H9 (cell line): ENCODE results near the gene MTNR1B. TPM values are rescaled to one million over a fixed set of nuclear protein-coding genes. Genes with fewer than 3 reads are reported as not detected.

ENCODE experiments used
- DNase-seq: peaks from one replicate; pipeline ENCODE4 v3.0.0-alpha.2; 2017
- H2AFZ ChIP-seq: one replicate; pipeline ENCODE4 v1.6.1; 2013; ENCODE audit warnings: mild to moderate bottlenecking, low read length, control low read depth, moderate library complexity
- H2AK5ac ChIP-seq: 2 replicates; pipeline ENCODE4 v1.6.1; 2013; ENCODE audit warnings: low read length, control low read depth, mixed read lengths; ENCODE audit not compliant: insufficient read length
- H2BK120ac ChIP-seq: one replicate; pipeline ENCODE4 v1.6.1; 2013; ENCODE audit warnings: low read depth, mild to moderate bottlenecking, low read length, control low read depth, inconsistent platforms; ENCODE audit not compliant: poor library complexity, severe bottlenecking
- H2BK12ac ChIP-seq: 2 replicates; pipeline ENCODE4 v1.6.1; 2013; ENCODE audit warnings: low read length, control low read depth, mixed read lengths, low read depth; ENCODE audit not compliant: insufficient read length
- H2BK15ac ChIP-seq: 2 replicates; pipeline ENCODE4 v1.6.1; 2013; ENCODE audit warnings: low read depth, low read length, control low read depth
- H2BK20ac ChIP-seq: one replicate; pipeline ENCODE4 v1.6.1; 2013; ENCODE audit warnings: low read depth, mild to moderate bottlenecking, low read length, control low read depth, inconsistent platforms; ENCODE audit not compliant: poor library complexity, severe bottlenecking
- H2BK5ac ChIP-seq: 2 replicates; pipeline ENCODE4 v1.6.1; 2013; ENCODE audit warnings: low read length, control low read depth, mixed read lengths; ENCODE audit not compliant: insufficient read length
- H3K14ac ChIP-seq: 2 replicates; pipeline ENCODE4 v1.6.1; 2013; ENCODE audit warnings: low read length, control low read depth; ENCODE audit not compliant: insufficient read depth
- H3K18ac ChIP-seq: 2 replicates; pipeline ENCODE4 v1.6.1; 2013; ENCODE audit warnings: low read depth, mild to moderate bottlenecking, mixed read lengths, low read length, control low read depth; ENCODE audit not compliant: insufficient read length
- H3K23ac ChIP-seq: 2 replicates; pipeline ENCODE4 v1.6.1; 2013; ENCODE audit warnings: low read length, control low read depth, mixed read lengths, low read depth; ENCODE audit not compliant: insufficient read length
- H3K23me2 ChIP-seq: 2 replicates; pipeline ENCODE4 v1.6.1; 2013; ENCODE audit warnings: low read depth, mild to moderate bottlenecking, mixed read lengths, low read length, control low read depth; ENCODE audit not compliant: insufficient read length, poor library complexity, severe bottlenecking
- H3K27ac ChIP-seq: 2 replicates; pipeline ENCODE4 v1.5.1; 2013; ENCODE audit warnings: low read length, control low read depth, mixed read lengths, low read depth; ENCODE audit not compliant: insufficient read length
- H3K27me3 ChIP-seq: 2 replicates; pipeline ENCODE4 v1.6.1; 2013; ENCODE audit warnings: low read length, control low read depth, inconsistent platforms; ENCODE audit not compliant: insufficient read depth
- H3K4ac ChIP-seq: 2 replicates; pipeline ENCODE4 v1.6.1; 2013; ENCODE audit warnings: low read depth, mild to moderate bottlenecking, control low read depth, inconsistent platforms, low read length, moderate library complexity
- H3K4me1 ChIP-seq: 2 replicates; pipeline ENCODE4 v1.6.1; 2013; ENCODE audit warnings: low read length, control low read depth, inconsistent platforms; ENCODE audit not compliant: insufficient read depth
- H3K4me2 ChIP-seq: 2 replicates; pipeline ENCODE4 v1.6.1; 2013; ENCODE audit warnings: low read length, control low read depth, mixed read lengths; ENCODE audit not compliant: insufficient read length, insufficient read depth
- H3K56ac ChIP-seq: 2 replicates; pipeline ENCODE4 v1.6.1; 2013; ENCODE audit warnings: low read depth, mild to moderate bottlenecking, mixed read lengths, low read length, control low read depth; ENCODE audit not compliant: insufficient read length
- H3K79me1 ChIP-seq: 2 replicates; pipeline ENCODE4 v1.6.1; 2013; ENCODE audit warnings: low read depth, mild to moderate bottlenecking, moderate library complexity, low read length, control low read depth, inconsistent platforms; ENCODE audit not compliant: insufficient read depth, poor library complexity, severe bottlenecking
- H3K79me2 ChIP-seq: 2 replicates; pipeline ENCODE4 v1.6.1; 2013; ENCODE audit warnings: low read length, control low read depth, inconsistent platforms; ENCODE audit not compliant: insufficient read depth
- H3K9ac ChIP-seq: 2 replicates; pipeline ENCODE4 v1.6.1; 2013; ENCODE audit warnings: low read length, control low read depth, mixed read lengths; ENCODE audit not compliant: insufficient read length; ENCODE audit errors: extremely low read depth
- H3K9me3 ChIP-seq: one replicate; pipeline ENCODE4 v1.6.1; 2013; ENCODE audit warnings: low read depth, low read length, inconsistent platforms; ENCODE audit not compliant: control insufficient read depth
- H3T11ph ChIP-seq: one replicate; pipeline ENCODE4 v1.6.1; 2013; ENCODE audit warnings: mild to moderate bottlenecking, low read length, control low read depth, inconsistent platforms
- H4K20me1 ChIP-seq: one replicate; pipeline ENCODE4 v1.6.1; 2013; ENCODE audit not compliant: control insufficient read depth, insufficient read length, insufficient read depth
- H4K5ac ChIP-seq: 2 replicates; pipeline ENCODE4 v1.6.1; 2013; ENCODE audit warnings: low read depth, mild to moderate bottlenecking, mixed read lengths, low read length, control low read depth; ENCODE audit not compliant: insufficient read length
- H4K8ac ChIP-seq: replicated peaks from 2 replicates; pipeline ENCODE4 v1.6.1; 2013; ENCODE audit warnings: low read length, control low read depth, mixed read lengths, low read depth; ENCODE audit not compliant: insufficient read length
- H4K91ac ChIP-seq: 2 replicates; pipeline ENCODE4 v1.6.1; 2013; ENCODE audit warnings: low read depth, mild to moderate bottlenecking, moderate library complexity, mixed read lengths, low read length, control low read depth; ENCODE audit not compliant: insufficient read length
- H3K27ac Mint-ChIP-seq, 3 experiments: 2 replicates in 2 of 3; 3 replicates in 1 of 3; pipeline ENCODE4 v1.8.0; 2020 to 2021; ENCODE audit warnings: mixed read lengths in 3 of 3, mild to moderate bottlenecking in 1 of 3, moderate library complexity in 1 of 3
- H3K27me3 Mint-ChIP-seq: 2 replicates; pipeline ENCODE4 v1.8.0; 2021; ENCODE audit warnings: low read depth, mild to moderate bottlenecking, moderate library complexity, mixed read lengths
- H3K36me3 Mint-ChIP-seq, 3 experiments: 2 replicates in 2 of 3; 3 replicates in 1 of 3; pipeline ENCODE4 v1.8.0; 2020 to 2021; ENCODE audit warnings: low read depth in 3 of 3, mixed read lengths in 3 of 3; ENCODE audit not compliant: insufficient read depth in 1 of 3
- H3K4me1 Mint-ChIP-seq, 2 experiments: 2 replicates each; pipeline ENCODE4 v1.8.0; 2020; ENCODE audit warnings: mixed read lengths in 2 of 2
- H3K4me3 Mint-ChIP-seq, 2 experiments: 2 replicates in 1 of 2; 3 replicates in 1 of 2; pipeline ENCODE4 v1.8.0; 2020 to 2021; ENCODE audit warnings: mild to moderate bottlenecking in 2 of 2, mixed read lengths in 2 of 2, moderate library complexity in 1 of 2
- H3K9me3 Mint-ChIP-seq, 2 experiments: 2 replicates in 1 of 2; 3 replicates in 1 of 2; pipeline ENCODE4 v1.8.0; 2020; ENCODE audit warnings: mild to moderate bottlenecking in 2 of 2, mixed read lengths in 2 of 2, moderate library complexity in 1 of 2
- WGBS: extraction: QIAGEN DNeasy Blood & Tissue Kit; methylation state at CpG from one replicate; pipeline ENCODE4 v1.1.7; 2013; ENCODE audit warnings: missing lambda C conversion rate, low lambda C conversion rate, mixed read lengths; ENCODE audit not compliant: insufficient read length; ENCODE audit errors: extremely low coverage; 5-methylcytosine and 5-hydroxymethylcytosine counted together
- total RNA-seq: library from RNA; stranded (reverse); gene quantifications from 2 replicates; pipeline ENCODE4 v1.2.1, GENCODE V29; 2021
- TF ChIP-seq, protein P1 (sequence below): fragments of 200-600 bp; sonication (generic); conservative IDR thresholded peaks from 3 replicates; pipeline ENCODE4 v1.8.0; 2021; ENCODE audit warnings: antibody characterized with exemption, mild to moderate bottlenecking

MTNR1B gene
- total RNA-seq, 1 experiment from 2014 or later, result not detected

DNA sequence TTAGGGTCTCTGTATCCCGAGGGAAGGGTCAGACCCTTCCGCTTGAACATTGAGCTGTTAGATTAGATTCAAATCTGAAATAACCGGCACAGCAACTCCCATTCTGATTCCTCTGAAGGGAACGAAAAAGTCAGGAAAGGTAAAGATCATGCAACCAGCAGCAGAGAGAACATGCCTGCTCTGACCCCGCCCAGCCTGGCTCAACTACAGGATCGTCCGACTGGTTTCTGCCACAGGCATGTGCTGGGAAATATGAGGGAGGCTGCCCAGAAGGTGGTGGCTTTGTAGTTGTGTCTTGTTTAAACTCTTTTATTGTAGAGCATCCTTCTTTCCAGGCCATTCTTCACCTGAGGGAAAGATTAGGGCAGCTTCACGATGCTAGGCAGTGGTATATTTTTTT is 5.0 kb upstream of the MTNR1B start:
- no peak overlapping the region for H3K56ac ChIP-seq
- Mint-ChIP-seq H3K4me1 (peaks cover 6 to 9% of the 10 kb centered on the region in 2 experiments), H3K27me3 (peaks cover 24% of the 10 kb centered on the region), H3K27ac (no peak overlapping the region), H3K36me3 (no peaks in the 10 kb centered on the region), H3K4me3 (no peak overlapping the region), H3K9me3 (no peaks in the 10 kb centered on the region)
- no peak overlapping the region for H2BK12ac ChIP-seq
- H3K27me3 ChIP-seq, result peaks cover 13% of the 10 kb centered on the region
- no peaks in the 10 kb centered on the region for H3K79me2 ChIP-seq
- no peak for DNase-seq
- no peak overlapping the region for H3K14ac ChIP-seq
- no peak overlapping the region for H4K91ac ChIP-seq
- TF ChIP-seq, protein P1, sequence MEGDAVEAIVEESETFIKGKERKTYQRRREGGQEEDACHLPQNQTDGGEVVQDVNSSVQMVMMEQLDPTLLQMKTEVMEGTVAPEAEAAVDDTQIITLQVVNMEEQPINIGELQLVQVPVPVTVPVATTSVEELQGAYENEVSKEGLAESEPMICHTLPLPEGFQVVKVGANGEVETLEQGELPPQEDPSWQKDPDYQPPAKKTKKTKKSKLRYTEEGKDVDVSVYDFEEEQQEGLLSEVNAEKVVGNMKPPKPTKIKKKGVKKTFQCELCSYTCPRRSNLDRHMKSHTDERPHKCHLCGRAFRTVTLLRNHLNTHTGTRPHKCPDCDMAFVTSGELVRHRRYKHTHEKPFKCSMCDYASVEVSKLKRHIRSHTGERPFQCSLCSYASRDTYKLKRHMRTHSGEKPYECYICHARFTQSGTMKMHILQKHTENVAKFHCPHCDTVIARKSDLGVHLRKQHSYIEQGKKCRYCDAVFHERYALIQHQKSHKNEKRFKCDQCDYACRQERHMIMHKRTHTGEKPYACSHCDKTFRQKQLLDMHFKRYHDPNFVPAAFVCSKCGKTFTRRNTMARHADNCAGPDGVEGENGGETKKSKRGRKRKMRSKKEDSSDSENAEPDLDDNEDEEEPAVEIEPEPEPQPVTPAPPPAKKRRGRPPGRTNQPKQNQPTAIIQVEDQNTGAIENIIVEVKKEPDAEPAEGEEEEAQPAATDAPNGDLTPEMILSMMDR, result no peak
- no peak overlapping the region for H3K27ac ChIP-seq
- H4K5ac ChIP-seq, result no peak overlapping the region
- H2AFZ ChIP-seq, result no peak overlapping the region
- H3K4me2 ChIP-seq, result no peak overlapping the region
- H2BK5ac ChIP-seq, result no peak overlapping the region
- no peak overlapping the region for H2AK5ac ChIP-seq
- H3K4me1 ChIP-seq, result peaks cover 6% of the 10 kb centered on the region; the same call in 1 of the 2 replicates
- WGBS, result no CpG with 5 or more reads among the region's 8 CpGs
- no peak overlapping the region for H2BK120ac ChIP-seq
- peaks cover 3% of the 10 kb centered on the region for H3K23me2 ChIP-seq
- H3K9ac ChIP-seq, result no peak overlapping the region
- H3T11ph ChIP-seq, result no peak overlapping the region
- no peaks in the 10 kb centered on the region for H3K9me3 ChIP-seq
- no peak overlapping the region for H2BK15ac ChIP-seq
- no peak overlapping the region for H3K23ac ChIP-seq
- H3K18ac ChIP-seq, result no peak overlapping the region
- H4K20me1 ChIP-seq, result no peaks in the 10 kb centered on the region
- no peaks in the 10 kb centered on the region for H3K79me1 ChIP-seq
- H2BK20ac ChIP-seq, result no peak overlapping the region
- no peak overlapping the region for H3K4ac ChIP-seq
- H4K8ac ChIP-seq, result no peak overlapping the region
